ENCODE measurements around the gene ZNF790.
"Not testable (repeated sequence)": the region's sequence is repeated elsewhere in the genome, so short reads cannot be mapped to it uniquely, and the experiment has no call there.

Gene ZNF790

DNA sequence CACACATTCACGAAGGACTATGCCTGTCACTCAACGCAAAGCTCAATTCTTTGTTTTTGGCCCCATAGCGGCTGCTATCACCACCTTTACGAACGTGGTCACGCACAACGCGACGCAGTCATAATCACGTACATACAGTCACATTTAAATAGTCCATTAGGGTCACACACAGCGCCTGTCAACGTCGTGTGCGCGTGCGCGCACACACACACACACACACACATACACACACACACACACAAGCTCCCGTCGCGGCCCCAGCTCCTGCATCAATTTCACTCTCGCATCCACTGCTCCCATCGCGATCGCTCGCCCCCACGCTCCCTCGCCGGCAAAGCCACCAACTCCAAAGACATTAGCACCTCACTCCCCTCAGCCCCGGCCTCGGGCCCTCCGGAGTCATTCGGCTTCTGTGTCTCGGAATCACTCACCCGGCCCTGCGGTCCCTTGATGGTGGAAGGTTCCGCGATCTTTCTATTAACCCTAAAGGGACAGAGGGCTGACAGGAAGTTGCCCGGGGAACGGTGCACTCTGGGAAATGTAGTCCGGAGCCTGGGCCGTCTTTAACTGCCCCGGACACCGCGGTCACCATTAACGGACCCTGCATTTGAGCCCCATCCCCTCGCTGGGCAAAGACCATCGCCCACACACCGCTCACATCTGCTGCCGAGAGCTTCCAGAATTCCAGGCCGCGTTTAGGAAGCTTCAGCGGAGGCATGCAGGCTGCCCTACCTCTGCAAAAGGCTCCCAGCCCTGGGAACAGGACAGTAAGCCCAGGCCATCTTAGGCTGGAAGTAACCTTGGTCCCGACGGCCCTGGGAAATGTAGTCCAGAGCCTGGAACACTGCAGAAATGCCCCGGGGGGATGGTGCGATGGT lies at the start of gene ZNF790:
TSS of gene ZNF790 (minus strand) at position 482 of the 878 bp plus-strand sequence. CDS start 12,768 bp downstream, outside the sequence.
- in situ Hi-C loops (cut with MboI; ENCODE audit: low sequenced_read_pairs) = no loop called here

DNA sequence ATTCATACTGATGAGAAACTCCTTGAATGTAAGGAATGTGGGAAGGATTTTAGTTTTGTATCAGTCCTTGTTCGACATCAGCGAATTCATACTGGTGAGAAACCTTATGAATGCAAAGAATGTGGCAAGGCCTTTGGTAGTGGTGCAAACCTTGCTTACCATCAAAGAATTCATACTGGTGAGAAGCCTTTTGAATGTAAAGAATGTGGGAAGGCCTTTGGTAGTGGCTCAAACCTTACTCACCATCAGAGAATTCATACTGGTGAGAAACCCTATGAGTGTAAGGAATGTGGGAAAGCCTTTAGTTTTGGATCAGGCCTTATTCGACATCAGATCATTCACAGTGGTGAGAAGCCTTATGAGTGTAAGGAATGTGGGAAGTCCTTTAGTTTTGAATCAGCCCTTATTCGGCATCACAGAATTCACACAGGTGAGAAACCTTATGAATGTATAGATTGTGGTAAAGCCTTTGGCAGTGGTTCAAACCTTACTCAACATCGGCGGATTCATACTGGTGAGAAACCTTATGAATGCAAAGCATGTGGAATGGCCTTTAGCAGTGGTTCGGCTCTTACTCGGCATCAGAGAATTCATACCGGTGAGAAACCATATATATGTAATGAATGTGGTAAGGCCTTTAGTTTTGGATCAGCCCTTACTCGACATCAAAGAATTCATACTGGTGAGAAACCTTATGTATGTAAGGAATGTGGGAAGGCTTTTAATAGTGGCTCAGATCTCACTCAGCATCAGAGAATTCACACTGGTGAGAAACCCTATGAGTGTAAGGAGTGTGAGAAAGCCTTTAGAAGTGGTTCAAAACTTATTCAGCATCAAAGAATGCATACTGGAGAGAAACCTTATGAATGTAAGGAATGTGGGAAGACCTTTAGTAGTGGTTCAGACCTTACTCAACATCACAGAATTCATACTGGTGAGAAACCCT lies 39.1 kb upstream of the ZNF790 start:
- in situ Hi-C loops (cut with MboI; ENCODE audit: low sequenced_read_pairs) = no loop called here

DNA sequence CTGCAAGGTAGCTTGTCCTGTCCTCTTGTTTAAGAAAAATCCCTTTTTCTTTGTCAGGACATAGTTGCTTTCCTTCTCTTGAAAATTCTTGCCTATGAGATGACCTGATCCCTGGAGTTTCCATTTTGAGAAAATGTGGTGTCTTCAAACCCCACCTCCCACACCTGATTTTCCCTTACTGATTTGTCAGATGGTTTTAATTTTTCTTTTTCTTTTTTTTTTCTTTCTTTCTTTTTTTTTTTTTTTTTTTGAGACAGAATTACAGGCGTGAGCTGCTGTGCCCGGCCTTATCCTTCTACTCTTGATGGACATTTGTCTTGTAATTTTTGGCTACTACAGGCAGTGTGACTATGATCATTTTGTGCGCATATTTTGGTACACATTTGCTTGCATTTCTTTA lies 13.7 kb upstream of the ZNF790 start:
- in situ Hi-C loops (cut with MboI; ENCODE audit: low sequenced_read_pairs) = no loop called here

DNA sequence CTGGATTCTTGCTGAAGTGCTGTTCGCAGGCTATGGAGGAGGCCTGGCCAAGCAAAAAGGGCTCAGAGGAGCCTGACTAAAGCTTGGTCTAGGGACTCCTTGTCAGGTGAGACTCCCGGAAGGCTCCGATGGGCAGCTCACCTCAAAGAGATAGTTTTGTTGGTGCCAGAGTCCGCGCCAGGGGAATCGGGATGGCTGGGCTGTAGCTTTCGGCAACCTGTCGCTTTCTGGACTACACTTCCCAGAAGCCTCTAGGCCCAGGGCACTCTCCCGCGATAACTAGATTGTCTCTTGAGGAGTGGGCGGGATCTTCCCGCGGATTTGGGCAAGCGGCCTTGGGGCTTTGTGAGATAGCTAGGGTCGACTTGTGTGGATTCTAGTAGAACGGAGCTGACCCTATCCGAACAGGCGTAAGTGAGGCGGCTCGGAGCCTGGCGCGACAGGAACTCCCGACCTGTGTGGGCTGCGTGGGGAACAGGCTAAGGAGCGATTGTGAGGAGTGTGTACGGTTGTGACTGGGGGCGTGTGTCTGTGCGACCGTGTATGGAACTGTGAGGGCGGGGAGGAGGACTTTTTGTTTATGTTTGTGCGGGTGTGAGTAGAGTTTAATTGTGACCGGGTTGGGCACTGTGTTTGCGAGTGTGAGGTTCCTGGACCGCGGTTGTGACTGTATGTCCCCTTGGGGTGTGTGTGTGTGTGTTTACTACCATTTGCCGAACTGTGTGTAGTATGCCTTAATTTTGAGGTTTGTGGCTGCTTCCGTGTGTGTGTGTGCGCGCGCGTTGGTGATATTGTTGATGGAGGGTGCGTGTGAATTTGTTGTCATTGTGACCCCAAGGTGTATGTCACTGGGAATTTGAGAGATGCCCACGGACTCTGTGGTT lies 12.6 kb upstream of the ZNF790 start, which contains the start of gene ZNF345:
TSS of gene ZNF345 (plus strand) at position 318 of the 884 bp plus-strand sequence. CDS start 25,955 bp downstream, outside the sequence.
- in situ Hi-C loops (cut with MboI; ENCODE audit: low sequenced_read_pairs) = no loop called here

DNA sequence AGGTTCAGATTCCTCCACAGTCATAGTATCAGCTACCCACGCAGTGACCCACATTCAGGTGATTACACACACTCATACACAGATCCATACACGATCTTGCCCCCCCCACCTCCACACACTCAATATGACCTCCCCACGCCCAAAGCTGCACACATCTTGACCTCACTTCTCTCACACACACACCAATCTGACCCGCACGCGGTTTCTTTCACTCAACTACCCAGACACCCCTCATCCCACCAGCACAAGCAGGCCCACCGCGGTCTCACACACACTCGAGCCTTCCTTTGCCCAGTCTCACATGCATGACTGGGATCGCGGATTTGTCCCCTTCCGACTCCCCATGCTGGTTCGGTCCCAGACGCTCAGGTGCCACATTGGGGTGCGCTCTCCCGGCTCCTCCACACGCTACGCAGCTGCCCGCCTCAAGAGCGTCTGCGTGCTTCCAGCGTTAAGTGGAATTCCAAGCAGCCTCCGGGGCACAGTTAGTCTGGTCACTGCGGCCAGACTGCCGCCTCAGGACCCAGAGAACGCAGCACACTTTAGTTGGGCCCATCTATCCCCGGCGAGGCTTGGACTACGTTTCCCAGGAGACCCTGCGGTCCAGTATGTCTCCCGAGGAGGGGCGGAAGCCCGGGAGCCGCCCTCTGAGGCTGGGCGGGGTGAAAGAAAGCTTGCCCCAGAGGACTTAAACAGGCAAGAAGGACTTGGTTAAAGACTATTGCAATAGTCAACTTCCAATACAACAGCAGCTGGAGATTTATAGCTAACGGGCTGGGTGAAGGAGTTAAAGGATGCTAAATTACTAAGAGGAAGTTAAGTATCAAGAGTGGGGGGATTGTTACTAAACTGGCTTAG lies 11.7 kb upstream of the ZNF790 start:
- in situ Hi-C loops (cut with MboI; ENCODE audit: low sequenced_read_pairs) = no loop called here

DNA sequence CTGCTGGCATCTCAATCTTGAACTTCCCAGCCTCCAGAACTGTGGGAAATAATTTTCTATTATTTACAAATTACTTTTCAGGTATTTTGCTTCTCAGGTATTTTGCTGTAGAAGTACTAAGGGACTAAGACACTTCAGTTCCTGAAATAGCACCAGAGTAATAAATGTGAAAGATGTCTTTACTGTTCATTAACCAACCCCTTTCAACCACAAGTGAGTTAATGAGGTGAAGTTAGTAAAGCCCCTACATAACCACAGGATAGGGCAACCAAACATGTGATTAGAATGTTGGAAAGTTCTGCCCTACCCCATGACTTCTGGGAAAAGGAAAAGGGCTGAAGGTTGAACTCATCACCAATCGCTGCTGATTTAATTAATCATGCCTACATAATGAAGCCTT lies 9.8 kb upstream of the ZNF790 start:
- in situ Hi-C loops (cut with MboI; ENCODE audit: low sequenced_read_pairs) = no loop called here

DNA sequence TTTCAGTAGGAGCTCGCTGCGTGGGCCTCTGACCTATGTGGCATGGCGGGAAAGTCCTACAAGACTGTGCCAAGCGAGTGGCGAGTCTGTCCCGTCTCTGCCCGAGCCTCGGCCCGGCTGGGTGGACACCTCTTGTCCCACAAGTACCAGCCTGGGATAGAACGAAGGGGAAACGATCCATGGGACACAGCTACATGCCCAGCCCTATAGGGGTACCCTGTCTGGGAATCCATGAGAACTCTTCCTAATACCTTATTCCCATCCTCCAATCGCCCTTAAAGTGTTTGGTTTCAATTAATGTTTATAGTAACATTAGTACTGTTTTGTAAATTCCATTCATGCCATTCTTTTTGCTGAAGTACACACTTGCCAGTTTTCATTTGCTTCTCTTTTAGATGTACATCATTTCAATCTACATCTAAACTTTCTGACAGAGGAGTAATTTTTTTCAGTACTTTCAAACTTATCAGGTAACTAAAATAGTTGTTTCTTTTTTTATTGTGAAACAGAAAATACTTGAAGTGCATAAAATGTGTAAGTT lies 667 bp upstream of the ZNF790 start:
- in situ Hi-C loops (cut with MboI; ENCODE audit: low sequenced_read_pairs) = no loop called here

DNA sequence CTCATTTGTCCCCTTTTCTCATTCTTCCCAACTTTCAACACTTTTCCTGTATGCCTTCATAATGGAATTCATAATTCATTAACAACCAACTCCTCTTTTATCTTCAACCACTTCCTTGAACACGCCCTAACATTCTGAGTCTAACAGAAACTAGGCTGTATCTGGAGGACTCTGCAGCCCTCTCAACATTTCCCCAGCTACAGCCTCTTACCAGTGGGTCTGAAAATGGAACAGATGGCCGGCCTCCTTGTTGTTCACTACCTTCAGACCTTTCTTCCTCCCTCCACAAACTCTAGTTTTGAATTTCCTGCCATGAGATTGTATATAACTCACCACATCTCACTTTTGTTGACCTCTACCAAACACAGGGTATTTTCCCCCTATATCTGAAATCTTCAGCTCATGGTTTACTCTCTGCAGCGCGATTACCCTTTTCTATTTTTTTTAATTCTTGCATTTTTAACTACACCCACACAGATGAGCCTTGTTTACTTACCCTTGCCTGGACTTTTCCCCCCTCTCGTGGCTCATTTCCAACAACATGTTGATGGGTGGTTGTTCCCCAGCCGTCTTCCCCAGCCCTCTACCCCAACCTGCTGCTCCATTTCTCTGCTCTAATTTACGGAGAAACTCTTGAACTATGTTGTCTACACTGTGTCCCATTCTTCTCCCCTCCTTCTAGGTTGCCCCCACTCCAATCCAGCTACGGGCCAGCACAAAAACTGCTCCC lies 846 bp downstream of the ZNF790 start:
- in situ Hi-C loops (cut with MboI; ENCODE audit: low sequenced_read_pairs) = no loop called here

DNA sequence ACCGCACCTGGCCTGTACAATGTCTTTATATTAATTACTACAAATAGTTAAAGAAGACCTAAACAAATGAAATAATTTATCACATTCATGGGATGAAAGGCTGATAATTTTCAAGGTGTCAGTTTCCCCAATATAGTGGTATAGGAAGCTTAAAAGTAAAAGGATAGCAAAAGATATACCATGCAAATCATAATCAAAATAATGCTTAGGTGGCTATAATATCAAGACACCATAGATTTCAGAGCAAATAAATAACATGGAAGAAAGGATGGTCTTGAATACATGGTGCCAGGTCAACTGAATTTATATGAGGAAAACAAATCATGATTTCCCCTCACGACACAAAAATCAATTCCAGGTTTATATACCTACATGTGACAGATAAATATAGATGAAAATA lies 4.8 kb downstream of the ZNF790 start:
- in situ Hi-C loops (cut with MboI; ENCODE audit: low sequenced_read_pairs) = no loop called here

DNA sequence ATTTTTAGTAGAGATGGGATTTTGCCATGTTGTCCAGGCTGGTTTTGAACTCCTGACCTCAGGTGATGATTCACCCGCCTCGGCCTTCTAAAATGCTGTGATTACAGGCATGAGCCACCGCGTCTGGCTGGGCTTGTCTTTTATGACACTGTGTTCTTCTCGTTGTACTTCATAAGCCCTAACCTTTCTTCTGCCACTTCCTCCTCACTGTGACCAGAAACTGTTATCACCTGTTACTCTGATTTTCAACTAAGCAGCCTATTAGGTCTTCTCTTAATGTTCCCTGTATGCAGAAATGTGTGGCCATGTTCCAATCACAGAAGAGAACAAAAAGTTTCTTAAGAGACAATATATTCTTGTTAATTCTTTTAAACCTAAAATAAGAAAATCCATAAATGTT lies 16.4 kb downstream of the ZNF790 start:
- in situ Hi-C loops (cut with MboI; ENCODE audit: low sequenced_read_pairs) = no loop called here

DNA sequence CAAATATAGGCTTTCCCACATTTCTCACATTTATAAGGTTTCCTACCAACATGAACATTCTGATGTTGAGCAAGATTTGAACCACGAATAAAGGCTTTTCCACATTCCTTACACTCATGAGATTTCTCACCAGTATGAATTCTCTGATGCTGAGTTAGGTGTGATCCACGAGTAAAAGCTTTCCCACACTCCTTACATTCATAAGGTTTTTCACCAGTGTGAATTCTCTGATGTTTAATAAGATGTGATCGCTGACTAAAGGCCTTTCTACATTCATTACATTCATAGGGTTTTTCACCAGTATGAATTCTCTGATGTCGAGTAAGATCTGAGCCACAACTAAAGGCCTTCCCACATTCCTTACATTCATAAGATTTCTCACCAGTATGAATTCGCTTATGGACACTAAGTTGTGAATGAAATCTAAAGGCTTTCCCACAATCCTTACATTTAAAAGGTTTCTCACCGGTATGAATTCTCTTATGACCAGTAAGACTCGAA lies 19.0 kb downstream of the ZNF790 start:
- in situ Hi-C loops (cut with MboI; ENCODE audit: low sequenced_read_pairs) = no loop called here

DNA sequence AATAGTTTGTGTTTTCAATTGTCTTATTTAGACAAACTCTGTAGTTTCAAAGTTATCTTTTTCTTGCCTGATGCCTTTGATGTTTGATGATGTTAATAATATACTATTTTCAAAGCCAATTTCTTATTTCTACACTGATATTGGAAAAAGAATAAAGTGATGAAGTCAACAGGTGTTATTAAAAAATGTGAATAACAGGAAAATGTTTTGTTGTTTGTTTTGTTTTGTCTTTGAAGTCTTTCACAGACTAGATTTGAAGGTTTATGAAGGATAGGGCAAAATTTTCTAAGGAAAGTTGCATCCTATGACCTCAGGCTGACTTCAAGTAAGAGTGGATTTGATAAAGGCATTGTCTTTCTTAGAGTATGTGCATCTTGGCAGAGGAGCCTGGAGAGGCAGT lies 31.2 kb downstream of the ZNF790 start:
- in situ Hi-C loops (cut with MboI; ENCODE audit: low sequenced_read_pairs) = no loop called here

DNA sequence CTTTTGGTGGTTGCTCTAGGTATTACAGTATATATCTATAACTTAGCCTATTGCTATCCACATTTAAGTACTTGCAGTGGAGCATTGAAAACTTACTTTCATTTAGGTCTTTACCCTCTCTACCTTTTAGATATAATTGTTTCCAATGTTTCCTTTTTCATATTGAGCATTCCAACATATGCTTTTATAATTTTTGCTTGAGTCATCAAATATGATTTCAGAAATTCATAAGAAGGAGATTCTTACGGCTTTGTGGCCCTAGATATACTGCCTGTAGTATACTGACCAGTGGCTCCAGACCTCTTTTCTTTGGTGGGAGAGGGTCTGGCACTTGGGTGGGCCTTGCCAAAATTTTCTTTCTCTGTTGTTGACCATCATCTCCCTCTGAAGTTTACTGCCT lies 32.8 kb downstream of the ZNF790 start:
- in situ Hi-C loops (cut with MboI; ENCODE audit: low sequenced_read_pairs) = no loop called here

DNA sequence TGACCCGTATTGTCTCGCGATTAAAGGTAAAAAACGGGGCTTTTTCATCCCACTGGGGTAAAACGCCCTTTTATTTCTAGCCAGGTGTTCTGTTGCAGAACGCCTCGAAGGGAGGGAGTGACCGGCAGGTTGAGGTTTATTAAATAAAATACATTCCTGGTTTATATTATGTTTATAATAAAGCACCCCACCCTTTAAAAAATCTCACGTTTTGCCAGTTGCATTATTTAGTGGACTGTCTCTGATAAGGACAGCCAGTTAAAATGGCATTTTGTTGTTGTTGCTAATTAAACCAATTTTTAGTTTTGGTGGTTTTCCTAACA lies 40.4 kb downstream of the ZNF790 start:
- in situ Hi-C loops (cut with MboI; ENCODE audit: low sequenced_read_pairs) = no loop called here

DNA sequence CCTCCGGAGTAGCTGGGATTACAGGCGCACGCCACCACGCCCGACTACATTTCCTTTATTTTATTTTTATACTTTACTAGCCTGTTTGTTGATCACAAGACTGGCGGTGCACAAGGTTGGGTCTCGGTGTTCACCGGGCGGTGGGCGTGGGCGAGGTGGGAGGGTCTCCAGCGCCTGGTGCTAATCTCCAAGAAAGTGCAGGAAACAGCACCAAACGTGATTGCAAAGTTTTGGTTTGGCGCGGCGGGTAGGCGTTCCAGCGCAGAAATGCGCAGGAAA lies 41.5 kb downstream of the ZNF790 start:
- in situ Hi-C loops (cut with MboI; ENCODE audit: low sequenced_read_pairs) = no loop called here

DNA sequence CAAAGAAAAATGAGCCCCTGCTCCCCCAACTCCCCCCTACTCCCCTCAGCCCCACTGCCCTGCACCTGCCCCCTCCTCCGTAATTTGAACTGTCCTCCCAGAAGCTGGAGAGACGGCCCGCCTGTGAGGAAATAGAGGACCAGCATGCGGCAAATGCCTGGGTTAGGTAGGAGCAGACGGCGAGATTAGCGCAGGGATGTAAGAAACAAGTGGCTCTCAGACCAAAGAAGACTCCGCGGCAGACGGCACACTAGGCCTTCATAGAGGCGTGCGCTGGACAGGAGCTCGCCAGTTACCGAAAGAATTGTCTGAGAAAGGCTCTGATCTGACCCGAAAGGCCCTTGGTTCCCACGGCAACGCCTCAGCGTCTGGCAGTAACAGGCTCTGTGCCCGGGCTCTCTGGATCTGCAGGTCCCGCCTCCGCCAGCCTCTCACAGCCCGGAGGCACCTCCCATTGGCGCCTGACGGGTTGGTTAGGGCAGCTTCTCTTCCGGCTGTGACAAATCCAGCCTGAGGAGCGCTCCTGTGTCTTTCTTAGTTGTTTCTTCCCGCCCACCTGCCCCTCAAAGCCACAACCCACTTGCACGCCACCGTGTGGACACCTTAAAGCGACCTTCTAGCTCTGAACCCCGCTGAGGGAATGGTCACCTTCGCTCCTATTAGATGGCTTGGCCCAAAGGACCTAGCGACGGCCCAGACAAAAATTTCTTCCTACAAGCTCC lies 46.6 kb downstream of the ZNF790 start:
- in situ Hi-C loops (cut with MboI; ENCODE audit: low sequenced_read_pairs) = not testable (repeated sequence)

DNA sequence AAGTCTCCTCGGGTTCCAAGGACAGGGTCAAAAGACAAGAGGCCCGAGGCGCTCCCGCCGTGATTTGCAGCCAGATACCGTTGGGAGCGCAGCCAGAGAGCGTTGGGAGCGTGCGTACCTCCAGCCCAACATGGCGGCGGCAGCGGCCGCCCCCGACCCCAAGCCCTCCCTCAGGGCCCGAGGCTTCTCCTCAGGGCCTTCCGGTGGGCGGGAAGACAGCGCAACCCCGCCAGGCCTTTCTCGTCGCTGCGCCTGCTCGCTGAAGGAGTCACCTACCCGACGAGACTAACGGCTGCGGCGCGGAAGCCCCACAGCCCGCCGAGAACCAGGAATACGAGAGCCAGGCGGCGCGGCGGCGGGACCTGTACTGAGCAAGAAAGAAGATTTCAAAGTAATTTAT lies 62.4 kb downstream of the ZNF790 start:
- in situ Hi-C loops (cut with MboI; ENCODE audit: low sequenced_read_pairs) = no loop called here

DNA sequence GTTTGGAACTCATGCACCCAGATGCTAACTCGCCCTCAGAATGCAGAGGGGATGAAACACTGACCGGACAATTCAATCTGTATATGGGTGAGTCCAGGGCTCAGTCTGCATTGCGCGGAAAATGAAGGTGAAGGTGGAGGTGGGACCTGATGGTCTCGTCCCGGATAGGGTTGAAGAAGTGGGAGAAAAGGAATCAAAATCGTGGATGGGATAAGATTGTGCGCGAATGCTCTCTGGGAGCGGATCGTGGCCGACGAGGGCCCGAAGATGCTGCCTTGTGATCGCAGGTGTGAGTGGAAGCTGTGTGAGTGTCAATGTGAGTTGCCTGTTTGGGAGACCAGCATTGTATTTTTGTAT lies 65.0 kb downstream of the ZNF790 start:
- in situ Hi-C loops (cut with MboI; ENCODE audit: low sequenced_read_pairs) = no loop called here

All from HL-60/S4 treated with phorbol 12-myristate 13-acetate at 8.2 ng/mL for 4 days and 3 days (cell line).